Neuronal stem cell (in vitro differentiated cells): ENCODE measurements around the gene ZNF329.
A peak's percentile ranks its signal among the peaks of the same experiment; 100 is the strongest.

Source experiments
- DNase-seq: peaks from one replicate; pipeline ENCODE4 v3.0.0-alpha.2; 2013; ENCODE audit warnings: low spot score
- H2AFZ ChIP-seq: one replicate; pipeline ENCODE4 v1.6.1; 2013; ENCODE audit warnings: mild to moderate bottlenecking, low read length, inconsistent platforms
- H2AK5ac ChIP-seq: 2 replicates; pipeline ENCODE4 v1.6.1; 2013; ENCODE audit warnings: low read depth, mild to moderate bottlenecking, inconsistent platforms, low read length, moderate library complexity, mixed read lengths
- H2BK120ac ChIP-seq: 2 replicates; pipeline ENCODE4 v1.6.1; 2013; ENCODE audit warnings: low read depth, mild to moderate bottlenecking, inconsistent platforms, low read length, moderate library complexity, mixed read lengths
- H2BK12ac ChIP-seq: one replicate; pipeline ENCODE4 v1.6.1; 2013; ENCODE audit warnings: low read length, inconsistent platforms
- H2BK15ac ChIP-seq: 2 replicates; pipeline ENCODE4 v1.6.1; 2013; ENCODE audit warnings: mild to moderate bottlenecking, low read length, inconsistent platforms, mixed read lengths
- H2BK5ac ChIP-seq: one replicate; pipeline ENCODE4 v1.6.1; 2013; ENCODE audit warnings: inconsistent platforms, mild to moderate bottlenecking, low read length, moderate library complexity
- H3K14ac ChIP-seq: one replicate; pipeline ENCODE4 v1.6.1; 2013; ENCODE audit warnings: low read length, inconsistent platforms
- H3K18ac ChIP-seq: 2 replicates; pipeline ENCODE4 v1.6.1; 2013; ENCODE audit warnings: low read length, inconsistent platforms
- H3K23ac ChIP-seq: 2 replicates; pipeline ENCODE4 v1.6.1; 2013; ENCODE audit warnings: low read depth, mild to moderate bottlenecking, mixed read lengths, low read length, inconsistent platforms; ENCODE audit not compliant: poor library complexity
- H3K27ac ChIP-seq: replicated peaks from 3 replicates; pipeline ENCODE4 v1.5.1; 2013; ENCODE audit warnings: low read length, inconsistent platforms
- H3K27me3 ChIP-seq, 3 experiments: 2 replicates each; pipeline ENCODE4 v1.6.1; 2013; ENCODE audit warnings: low read length in 3 of 3, mild to moderate bottlenecking in 2 of 3, inconsistent platforms in 1 of 3, low read depth in 1 of 3, mixed read lengths in 1 of 3, moderate library complexity in 1 of 3; ENCODE audit not compliant: control insufficient read depth in 3 of 3, insufficient read depth in 3 of 3
- H3K36me3 ChIP-seq, 2 donors: replicated peaks in 1 of 2; 2 replicates each; pipeline ENCODE4 v1.6.1; 2013; ENCODE audit warnings: low read length in 2 of 2; ENCODE audit not compliant: control insufficient read depth in 2 of 2, insufficient read depth in 2 of 2
- H3K4ac ChIP-seq: 2 replicates; pipeline ENCODE4 v1.6.1; 2013; ENCODE audit warnings: inconsistent platforms, mild to moderate bottlenecking, low read length, moderate library complexity
- H3K4me1 ChIP-seq, 2 donors: 1 replicate in 1 of 2; 2 replicates in 1 of 2; pipeline ENCODE4 v1.6.1; 2013; ENCODE audit warnings: low read length in 2 of 2, low read depth in 1 of 2; ENCODE audit not compliant: control insufficient read depth in 2 of 2, insufficient read depth in 1 of 2
- H3K4me2 ChIP-seq: one replicate; pipeline ENCODE4 v1.6.1; 2013; ENCODE audit warnings: mild to moderate bottlenecking, low read length, inconsistent platforms; ENCODE audit not compliant: insufficient read depth, poor library complexity, severe bottlenecking
- H3K4me3 ChIP-seq, 2 donors: 2 replicates each; pipeline ENCODE4 v1.5.1; 2013; ENCODE audit warnings: low read length in 2 of 2, mild to moderate bottlenecking in 2 of 2, inconsistent platforms in 1 of 2, moderate library complexity in 1 of 2
- H3K79me1 ChIP-seq: one replicate; pipeline ENCODE4 v1.6.1; 2013; ENCODE audit warnings: low read depth, mild to moderate bottlenecking, inconsistent platforms, low read length, moderate library complexity
- H3K9ac ChIP-seq: one replicate; pipeline ENCODE4 v1.6.1; 2013; ENCODE audit warnings: mild to moderate bottlenecking, low read depth, low read length, inconsistent platforms; ENCODE audit not compliant: poor library complexity
- H3K9me3 ChIP-seq, 2 donors: replicated peaks in 1 of 2; 2 replicates each; pipeline versions ENCODE3 to v1.6.1; 2013; ENCODE audit warnings: low read length in 2 of 2, mild to moderate bottlenecking in 2 of 2, inconsistent platforms in 1 of 2, low read depth in 1 of 2, mixed read lengths in 1 of 2, moderate library complexity in 1 of 2; ENCODE audit not compliant: control insufficient read depth in 2 of 2, insufficient read depth in 1 of 2
- H4K8ac ChIP-seq: one replicate; pipeline ENCODE4 v1.6.1; 2013; ENCODE audit warnings: low read depth, mild to moderate bottlenecking, inconsistent platforms, low read length, moderate library complexity
- H4K91ac ChIP-seq: one replicate; pipeline ENCODE4 v1.6.1; 2013; ENCODE audit warnings: low read length, low read depth, mild to moderate bottlenecking, inconsistent platforms; ENCODE audit not compliant: poor library complexity
- WGBS, 2 donors: extraction: QIAGEN DNeasy Blood & Tissue Kit; methylation state at CpG; one replicate each; pipeline ENCODE4 v1.1.7; 2013; ENCODE audit warnings: missing lambda C conversion rate in 2 of 2, mixed read lengths in 1 of 2; ENCODE audit not compliant: insufficient read length in 2 of 2, insufficient replicate concordance in 1 of 2; ENCODE audit errors: extremely low coverage in 2 of 2; 5-methylcytosine and 5-hydroxymethylcytosine counted together

Gene ZNF329

GRCh38 chr19:58084596-58085347 is 65.8 kb downstream of the ZNF329 start:
- no peak overlapping the region for H3K23ac ChIP-seq
- no peak overlapping the region for H4K8ac ChIP-seq
- H3K9me3 ChIP-seq: peaks cover 39 to 76% of the 10 kb centered on the region in 2 donors
- H2AFZ ChIP-seq: no peak overlapping the region
- no peak overlapping the region for H2BK120ac ChIP-seq
- no peak overlapping the region for H2BK15ac ChIP-seq
- no peak overlapping the region for H2AK5ac ChIP-seq
- H3K27me3 ChIP-seq: no peaks in the 10 kb centered on the region
- H3K9ac ChIP-seq: no peak overlapping the region
- no peaks in the 10 kb centered on the region for H3K4me1 ChIP-seq
- peaks cover 53 to 60% of the 10 kb centered on the region in 2 donors for H3K36me3 ChIP-seq
- H2BK5ac ChIP-seq: no peak overlapping the region
- no peak overlapping the region for H2BK12ac ChIP-seq
- no peak overlapping the region for H3K14ac ChIP-seq
- H3K79me1 ChIP-seq: peaks cover 4% of the 10 kb centered on the region
- WGBS, 2 donors: no CpG with 5 or more reads among the region's 69 CpGs
- no peak overlapping the region for H4K91ac ChIP-seq
- no peak overlapping the region for H3K18ac ChIP-seq
- no peak overlapping the region for H3K27ac ChIP-seq
- no peak overlapping the region for H3K4me2 ChIP-seq
- H3K4ac ChIP-seq: no peak overlapping the region
- DNase-seq: no peak
- H3K4me3 ChIP-seq: peak overlapping the region in 1 of 2 donors; percentile 40

- no peak overlapping the region for H3K4me3 ChIP-seq
- H4K8ac ChIP-seq: no peak overlapping the region
- H2BK12ac ChIP-seq: no peak overlapping the region
- H3K18ac ChIP-seq: no peak overlapping the region
- H3K27me3 ChIP-seq: no peaks in the 10 kb centered on the region
- peaks cover 35 to 64% of the 10 kb centered on the region in 2 donors for H3K9me3 ChIP-seq
- no peak overlapping the region for H2BK15ac ChIP-seq
- peaks cover 1% of the 10 kb centered on the region for H3K79me1 ChIP-seq
- H2BK5ac ChIP-seq: no peak overlapping the region
- H2BK120ac ChIP-seq: no peak overlapping the region
- H3K14ac ChIP-seq: no peak overlapping the region
- DNase-seq: no peak
- no peak overlapping the region for H2AFZ ChIP-seq
- no peak overlapping the region for H3K23ac ChIP-seq
- H3K27ac ChIP-seq: no peak overlapping the region
- no peak overlapping the region for H3K9ac ChIP-seq
- H3K4me2 ChIP-seq: no peak overlapping the region
- H2AK5ac ChIP-seq: no peak overlapping the region
- H3K4ac ChIP-seq: no peak overlapping the region
- H3K4me1 ChIP-seq: no peaks in the 10 kb centered on the region
- no peak overlapping the region for H4K91ac ChIP-seq
- WGBS, 2 donors: no CpG with 5 or more reads among the region's 3 CpGs
- H3K36me3 ChIP-seq: peaks cover 43 to 47% of the 10 kb centered on the region in 2 donors
Observed at GRCh38 chr19:58083021-58083420, 67.6 kb downstream of the ZNF329 start.

- Histone ChIP-seq H3K79me1 (no peaks in the 10 kb centered on the region), H3K4me2 (no peak overlapping the region), H3K36me3 (peaks cover 14 to 15% of the 10 kb centered on the region in 2 donors), H4K8ac (no peak overlapping the region), H3K18ac (no peak overlapping the region), H3K4me3 (no peak overlapping the region), H2BK5ac (no peak overlapping the region), H3K9ac (no peak overlapping the region), H3K27ac (no peak overlapping the region), H3K4ac (no peak overlapping the region), H3K14ac (no peak overlapping the region), H3K4me1 (no peaks in the 10 kb centered on the region), H2BK12ac (no peak overlapping the region), H2AK5ac (no peak overlapping the region), H3K23ac (no peak overlapping the region), H4K91ac (no peak overlapping the region), H3K9me3 (peaks cover 23 to 37% of the 10 kb centered on the region in 2 donors), H2BK15ac (no peak overlapping the region), H3K27me3 (no peaks in the 10 kb centered on the region), H2BK120ac (no peak overlapping the region), H2AFZ (no peak overlapping the region)
- no CpG with 5 or more reads among the region's 10 CpGs for WGBS, 2 donors
- DNase-seq: no peak
Observed at GRCh38 chr19:58079792-58080191, 70.8 kb downstream of the ZNF329 start.
